SK-N-MC (cell line): ENCODE results near the gene POFUT2.

ENCODE experiments used
- EZH2 ChIP-seq: fragments of 200-600 bp; sonication (generic); IDR thresholded peaks from one replicate; pipeline ENCODE4 v1.6.1; 2017; ENCODE audit warnings: antibody characterized with exemption
- POLR2AphosphoS5 ChIP-seq: IDR thresholded peaks from 2 replicates; pipeline ENCODE4 v1.6.1; 2012; ENCODE audit warnings: mild to moderate bottlenecking, low read depth, low read length, borderline replicate concordance

- TF ChIP-seq POLR2AphosphoS5 (no peak), EZH2 (no peak)
Observed at GRCh38 chr21:45297329-45297728, 9.6 kb upstream of the POFUT2 start.
